Hepatocyte (in vitro differentiated cells): ENCODE results near the gene INPP5F. TPM values are rescaled to one million over a fixed set of nuclear protein-coding genes. Genes with fewer than 3 reads are reported as not detected.

Experiments
- DNase-seq: peaks from one replicate; pipeline ENCODE4 v3.0.0-alpha.2; 2016; ENCODE audit warnings: low spot score
- H2AFZ ChIP-seq: fragments of 200-600 bp; sonication (generic); 2 replicates; pipeline ENCODE4 v1.6.0; 2016; ENCODE audit warnings: antibody characterized with exemption, mild to moderate bottlenecking
- H3K27ac ChIP-seq: fragments of 200-600 bp; sonication (generic); 2 replicates; pipeline ENCODE4 v1.5.1; 2016; ENCODE audit warnings: mild to moderate bottlenecking
- H3K27me3 ChIP-seq: fragments of 200-600 bp; sonication (generic); 2 replicates; pipeline ENCODE4 v1.6.1; 2016
- H3K36me3 ChIP-seq: fragments of 200-600 bp; sonication (generic); replicated peaks from 2 replicates; pipeline ENCODE4 v1.5.1; 2016; ENCODE audit warnings: low read depth; ENCODE audit not compliant: insufficient read depth
- H3K4me1 ChIP-seq: fragments of 200-600 bp; sonication (generic); 2 replicates; pipeline ENCODE4 v1.5.1; 2016; ENCODE audit warnings: mild to moderate bottlenecking, moderate library complexity; ENCODE audit not compliant: insufficient read depth
- H3K4me2 ChIP-seq: fragments of 200-600 bp; sonication (generic); 2 replicates; pipeline ENCODE4 v1.6.0; 2016
- H3K4me3 ChIP-seq: fragments of 200-600 bp; sonication (generic); 2 replicates; pipeline ENCODE4 v1.5.1; 2016; ENCODE audit warnings: mild to moderate bottlenecking
- H3K79me2 ChIP-seq: fragments of 200-600 bp; sonication (generic); 2 replicates; pipeline ENCODE4 v1.6.0; 2017; ENCODE audit warnings: mild to moderate bottlenecking
- H3K9me2 ChIP-seq: fragments of 200-600 bp; sonication (generic); replicated peaks from 2 replicates; pipeline ENCODE4 v1.6.0; 2017; ENCODE audit warnings: mild to moderate bottlenecking; ENCODE audit not compliant: insufficient read depth
- H3K9me3 ChIP-seq: fragments of 200-600 bp; sonication (generic); 2 replicates; pipeline ENCODE4 v1.5.1; 2016; ENCODE audit warnings: low read depth, mild to moderate bottlenecking
- H4K20me1 ChIP-seq: fragments of 200-600 bp; sonication (generic); 2 replicates; pipeline ENCODE4 v1.6.0; 2016; ENCODE audit warnings: mild to moderate bottlenecking; ENCODE audit not compliant: insufficient read depth, poor library complexity, severe bottlenecking
- EZH2 ChIP-seq: fragments of 200-600 bp; sonication (generic); IDR thresholded peaks from 2 replicates; pipeline ENCODE4 v1.6.1; 2016; ENCODE audit warnings: antibody characterized with exemption, mild to moderate bottlenecking, borderline replicate concordance
- EZH2phosphoT487 ChIP-seq: fragments of 200-600 bp; sonication (generic); IDR thresholded peaks from one replicate; pipeline ENCODE4 v1.6.1; 2018; ENCODE audit warnings: antibody characterized with exemption, mild to moderate bottlenecking, low read depth, moderate library complexity; ENCODE audit not compliant: unreplicated experiment, severe bottlenecking
- WGBS: methylation state at CpG from one replicate; pipeline ENCODE4 v1.1.6; 2016; ENCODE audit warnings: low lambda C conversion rate; ENCODE audit errors: missing lambda C conversion rate; 5-methylcytosine and 5-hydroxymethylcytosine counted together
- polyA plus RNA-seq: library from polyadenylated mRNA; unstranded; fragments of >200 nt; fragmentation: Nextera tagmentation; extraction: Ambion mirVana; gene quantifications from 2 replicates; pipeline ENCODE4 v1.2.1, GENCODE V29; 2016
- total RNA-seq: library from RNA; depleted of rRNA; stranded (reverse); fragments of >200 nt; gene quantifications from 2 replicates; pipeline ENCODE4 v1.2.3, GENCODE V29; 2014
- TF ChIP-seq, protein P1 (sequence below): fragments of 200-600 bp; sonication (generic); IDR thresholded peaks from 2 replicates; pipeline ENCODE4 v1.5.1; 2016; ENCODE audit warnings: antibody characterized with exemption, mild to moderate bottlenecking; ENCODE audit not compliant: poor library complexity

INPP5F gene
- total and polyA plus RNA-seq, 2 experiments from 2014 or later: 9.9 to 44.4 TPM

DNA sequence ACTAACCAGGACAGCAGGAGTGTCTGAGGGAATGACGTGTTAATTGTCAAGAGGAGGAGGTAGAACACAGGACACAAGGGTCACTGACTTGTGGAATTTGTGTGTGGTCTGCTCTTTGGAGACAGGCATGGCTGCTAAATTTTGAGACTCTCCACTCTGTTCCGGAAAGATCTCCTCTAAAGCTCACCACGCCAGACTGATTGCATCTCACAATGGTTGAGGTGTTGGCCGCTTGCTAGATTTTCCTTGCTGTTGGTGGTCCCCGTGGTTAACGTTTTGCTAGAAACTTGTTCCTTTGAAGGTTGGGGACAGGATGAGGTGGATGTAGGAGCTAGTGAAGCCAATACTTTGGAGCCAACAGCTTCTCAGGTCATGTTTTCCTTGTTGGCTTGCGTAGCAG is 89.8 kb downstream of the INPP5F start:
- no peak overlapping the region for H3K27ac ChIP-seq
- TF ChIP-seq, protein P1, sequence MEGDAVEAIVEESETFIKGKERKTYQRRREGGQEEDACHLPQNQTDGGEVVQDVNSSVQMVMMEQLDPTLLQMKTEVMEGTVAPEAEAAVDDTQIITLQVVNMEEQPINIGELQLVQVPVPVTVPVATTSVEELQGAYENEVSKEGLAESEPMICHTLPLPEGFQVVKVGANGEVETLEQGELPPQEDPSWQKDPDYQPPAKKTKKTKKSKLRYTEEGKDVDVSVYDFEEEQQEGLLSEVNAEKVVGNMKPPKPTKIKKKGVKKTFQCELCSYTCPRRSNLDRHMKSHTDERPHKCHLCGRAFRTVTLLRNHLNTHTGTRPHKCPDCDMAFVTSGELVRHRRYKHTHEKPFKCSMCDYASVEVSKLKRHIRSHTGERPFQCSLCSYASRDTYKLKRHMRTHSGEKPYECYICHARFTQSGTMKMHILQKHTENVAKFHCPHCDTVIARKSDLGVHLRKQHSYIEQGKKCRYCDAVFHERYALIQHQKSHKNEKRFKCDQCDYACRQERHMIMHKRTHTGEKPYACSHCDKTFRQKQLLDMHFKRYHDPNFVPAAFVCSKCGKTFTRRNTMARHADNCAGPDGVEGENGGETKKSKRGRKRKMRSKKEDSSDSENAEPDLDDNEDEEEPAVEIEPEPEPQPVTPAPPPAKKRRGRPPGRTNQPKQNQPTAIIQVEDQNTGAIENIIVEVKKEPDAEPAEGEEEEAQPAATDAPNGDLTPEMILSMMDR: no peak
- TF ChIP-seq EZH2phosphoT487 (no peak), EZH2 (no peak)
- H3K79me2 ChIP-seq: peaks cover 12% of the 10 kb centered on the region
- H3K4me2 ChIP-seq: no peak overlapping the region
- WGBS: 97% methylated on average over 7 of the region's 7 CpGs
- H3K36me3 ChIP-seq: no peaks in the 10 kb centered on the region
- H4K20me1 ChIP-seq: no peaks in the 10 kb centered on the region
- DNase-seq: no peak
- H3K9me2 ChIP-seq: no peaks in the 10 kb centered on the region
- no peaks in the 10 kb centered on the region for H3K4me1 ChIP-seq
- no peak overlapping the region for H3K4me3 ChIP-seq
- no peak overlapping the region for H2AFZ ChIP-seq
- H3K27me3 ChIP-seq: no peaks in the 10 kb centered on the region
- H3K9me3 ChIP-seq: no peaks in the 10 kb centered on the region

GRCh38 chr10:119817991-119818888 is 92.4 kb downstream of the INPP5F start:
- no peaks in the 10 kb centered on the region for H3K27me3 ChIP-seq
- peak overlapping the region; percentile 83 for H3K4me2 ChIP-seq
- no peaks in the 10 kb centered on the region for H4K20me1 ChIP-seq
- no peaks in the 10 kb centered on the region for H3K9me3 ChIP-seq
- no peaks in the 10 kb centered on the region for H3K9me2 ChIP-seq
- WGBS: 53% methylated on average over 75 of the region's 84 CpGs
- peak overlapping the region; percentile 80 for H2AFZ ChIP-seq
- TF ChIP-seq, protein P1: peak; percentile 35
- TF ChIP-seq EZH2phosphoT487: no peak
- peak overlapping the region; percentile 77 for H3K27ac ChIP-seq
- H3K4me3 ChIP-seq: peak overlapping the region; percentile 55
- H3K4me1 ChIP-seq: no peaks in the 10 kb centered on the region
- H3K79me2 ChIP-seq: peaks cover 19% of the 10 kb centered on the region
- peak; percentile 91 for DNase-seq
- no peaks in the 10 kb centered on the region for H3K36me3 ChIP-seq

DNA sequence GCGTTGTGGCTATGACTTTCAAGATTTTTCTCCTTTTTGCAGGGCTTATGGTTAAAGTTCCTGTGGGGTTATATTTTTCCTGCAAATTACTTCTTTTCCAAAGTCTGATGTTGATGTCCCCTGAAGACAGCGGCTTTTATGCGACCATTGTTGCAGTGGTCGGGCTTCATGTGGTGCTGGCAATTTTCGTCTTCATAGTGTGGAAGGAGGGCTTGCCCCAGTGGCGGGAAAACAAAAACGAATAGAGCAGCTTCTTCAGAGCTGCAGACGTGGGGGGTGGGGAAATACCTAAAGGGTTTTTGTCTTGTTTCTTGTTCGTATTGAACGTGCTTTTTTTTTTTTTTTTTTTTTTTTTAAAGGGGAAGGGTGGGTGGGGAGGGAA is 93.0 kb downstream of the INPP5F start:
- no peaks in the 10 kb centered on the region for H3K36me3 ChIP-seq
- H3K27me3 ChIP-seq: no peaks in the 10 kb centered on the region
- peak overlapping the region; percentile 55 for H3K4me3 ChIP-seq
- H3K9me3 ChIP-seq: no peaks in the 10 kb centered on the region
- H3K27ac ChIP-seq: peak overlapping the region; percentile 75
- 43% methylated on average over 10 of the region's 10 CpGs for WGBS
- H3K79me2 ChIP-seq: peaks cover 19% of the 10 kb centered on the region
- H4K20me1 ChIP-seq: no peaks in the 10 kb centered on the region
- TF ChIP-seq EZH2phosphoT487 (no peak), EZH2 (no peak)
- TF ChIP-seq, protein P1: no peak
- peak overlapping the region; percentile 80 for H2AFZ ChIP-seq
- no peaks in the 10 kb centered on the region for H3K9me2 ChIP-seq
- H3K4me1 ChIP-seq: no peaks in the 10 kb centered on the region
- peak; percentile 38 for DNase-seq
- peak overlapping the region; percentile 83 for H3K4me2 ChIP-seq
